ENCODE data around the gene SUSD2. TPM values are rescaled to one million over a fixed set of nuclear protein-coding genes. Genes with fewer than 3 reads are reported as not detected.

SUSD2 gene
- polyA plus RNA-seq, 2 of the 4 experiments (the other 2 are of a cell fraction), result 12.7 to 51.9 TPM

DNA sequence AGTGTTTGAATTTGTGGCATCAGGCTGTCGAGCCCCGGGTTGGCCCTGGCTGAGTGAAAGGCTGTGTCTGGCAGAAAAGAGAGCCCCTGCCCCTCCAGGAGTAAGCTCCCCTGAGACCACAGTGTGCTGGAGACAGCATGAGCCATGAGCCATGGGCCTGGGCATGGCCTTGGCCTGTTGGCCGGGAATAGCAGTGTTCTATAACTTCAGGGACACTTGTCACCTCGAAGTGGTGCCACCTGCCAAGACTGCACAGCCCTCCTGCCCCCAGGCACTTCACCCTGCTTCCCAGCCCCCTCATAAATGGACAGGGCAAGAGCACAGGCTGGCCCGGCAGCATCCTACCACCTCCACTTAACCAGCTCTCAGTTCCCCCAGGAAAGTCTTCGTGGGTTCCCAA, 20.7 kb upstream of the SUSD2 start (continued):
- TF ChIP-seq ESRRA (IDR thresholded peaks at IDR 0.05; ENCODE audit: borderline replicate concordance, low read length) (no peak), PHF8 (IDR thresholded peaks at IDR 0.05; ENCODE audit: borderline replicate concordance, low read depth) (no peak), FOSB (CRISPR knock-in tag; IDR thresholded peaks at IDR 0.05) (no peak)

DNA sequence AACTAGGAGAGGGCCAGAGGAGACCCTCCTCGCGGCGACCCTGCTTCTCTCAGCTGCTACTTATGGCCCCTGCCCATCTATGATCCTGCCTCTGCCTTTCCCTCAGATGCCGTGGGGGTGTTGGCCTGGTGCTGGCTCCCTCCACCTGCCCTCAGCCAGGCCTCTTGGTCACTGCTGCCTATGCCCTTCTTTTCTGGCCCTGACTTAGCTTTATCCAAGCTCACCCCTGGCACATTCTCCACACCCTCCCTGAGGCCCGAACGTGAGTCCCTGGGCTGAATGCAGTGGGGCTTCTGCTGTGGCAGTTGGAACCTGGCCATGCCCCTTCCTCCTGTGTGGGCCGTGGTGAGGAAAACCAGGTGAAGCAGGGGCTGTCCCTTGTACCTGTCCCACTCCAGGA, 19.8 kb upstream of the SUSD2 start:
- peaks cover 11% of the 10 kb centered on the region for H3K4me1 ChIP-seq
- ChIA-PET CTCF (interaction anchor here (0.6 to 5.9 kb wide), 3 partner anchors 14 to 46 kb away, joined by 3 to 41 read pairs (median 3); no protein-coding TSS in a partner anchor), POLR2A (no interaction called here)
- 90% methylated on average over 4 of the region's 7 CpGs for WGBS (ENCODE audit: missing lambda C conversion rate)
- no peak overlapping the region for H3K4me2 ChIP-seq
- FAIRE-seq (no peak), DNase-seq (ENCODE audit: low read depth in 1 of 2, low spot score in 1 of 2) (no peak), ATAC-seq (no peak)
- H3K4me3 ChIP-seq, result no peak overlapping the region
- no peaks in the 10 kb centered on the region for H3K9me3 ChIP-seq
- no peak for TF ChIP-seq EHMT2 (IDR thresholded peaks at IDR 0.05; ENCODE audit: low read depth)
- TF ChIP-seq POLR2A (IDR thresholded peaks at IDR 0.05; ENCODE audit: low read length), result no peak
- no peak for TF ChIP-seq FOSL2 (IDR thresholded peaks at IDR 0.05)
- no peak for TF ChIP-seq FOSL2 (CRISPR knock-in tag; IDR thresholded peaks at IDR 0.05)
- no peak for TF ChIP-seq RNF2 (IDR thresholded peaks at IDR 0.05; ENCODE audit: borderline replicate concordance, low read depth)
- TF ChIP-seq JUN (IDR thresholded peaks at IDR 0.05), result no peak
- no peak for TF ChIP-seq SREBF2 (IDR thresholded peaks at IDR 0.05)
- TF ChIP-seq ZFP36 (IDR thresholded peaks at IDR 0.05; ENCODE audit: borderline replicate concordance, partially characterized antibody), result no peak
- no peak for TF ChIP-seq HOXA7 (CRISPR knock-in tag; IDR thresholded peaks at IDR 0.05)
- no peak for TF ChIP-seq FOSB (CRISPR knock-in tag; IDR thresholded peaks at IDR 0.05)
- TF ChIP-seq BHLHE40 (IDR thresholded peaks at IDR 0.05; ENCODE audit: low read depth, low read length), result no peak
- TF ChIP-seq HOXB13 (CRISPR knock-in tag; IDR thresholded peaks at IDR 0.05; ENCODE audit: low read depth), result no peak
- no peak for TF ChIP-seq RCOR1 (IDR thresholded peaks at IDR 0.05; ENCODE audit: low read depth, low read length)
- no peak for TF ChIP-seq NPAS2 (CRISPR knock-in tag; IDR thresholded peaks at IDR 0.05; ENCODE audit: borderline replicate concordance)
- TF ChIP-seq, protein P1, sequence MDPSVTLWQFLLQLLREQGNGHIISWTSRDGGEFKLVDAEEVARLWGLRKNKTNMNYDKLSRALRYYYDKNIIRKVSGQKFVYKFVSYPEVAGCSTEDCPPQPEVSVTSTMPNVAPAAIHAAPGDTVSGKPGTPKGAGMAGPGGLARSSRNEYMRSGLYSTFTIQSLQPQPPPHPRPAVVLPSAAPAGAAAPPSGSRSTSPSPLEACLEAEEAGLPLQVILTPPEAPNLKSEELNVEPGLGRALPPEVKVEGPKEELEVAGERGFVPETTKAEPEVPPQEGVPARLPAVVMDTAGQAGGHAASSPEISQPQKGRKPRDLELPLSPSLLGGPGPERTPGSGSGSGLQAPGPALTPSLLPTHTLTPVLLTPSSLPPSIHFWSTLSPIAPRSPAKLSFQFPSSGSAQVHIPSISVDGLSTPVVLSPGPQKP (IDR thresholded peaks at IDR 0.05; ENCODE audit: low read depth, low read length), result no peak
- TF ChIP-seq, protein P2, sequence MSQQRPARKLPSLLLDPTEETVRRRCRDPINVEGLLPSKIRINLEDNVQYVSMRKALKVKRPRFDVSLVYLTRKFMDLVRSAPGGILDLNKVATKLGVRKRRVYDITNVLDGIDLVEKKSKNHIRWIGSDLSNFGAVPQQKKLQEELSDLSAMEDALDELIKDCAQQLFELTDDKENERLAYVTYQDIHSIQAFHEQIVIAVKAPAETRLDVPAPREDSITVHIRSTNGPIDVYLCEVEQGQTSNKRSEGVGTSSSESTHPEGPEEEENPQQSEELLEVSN (IDR thresholded peaks at IDR 0.05; ENCODE audit: borderline replicate concordance, low read depth), result no peak
- no peak for TF ChIP-seq TP53 (CRISPR knock-in tag; IDR thresholded peaks at IDR 0.05)
- no peak for TF ChIP-seq RARB (CRISPR knock-in tag; IDR thresholded peaks at IDR 0.05)
- no peak for TF ChIP-seq SMC3 (IDR thresholded peaks at IDR 0.05)
- no peak overlapping the region for H3K27ac ChIP-seq

DNA sequence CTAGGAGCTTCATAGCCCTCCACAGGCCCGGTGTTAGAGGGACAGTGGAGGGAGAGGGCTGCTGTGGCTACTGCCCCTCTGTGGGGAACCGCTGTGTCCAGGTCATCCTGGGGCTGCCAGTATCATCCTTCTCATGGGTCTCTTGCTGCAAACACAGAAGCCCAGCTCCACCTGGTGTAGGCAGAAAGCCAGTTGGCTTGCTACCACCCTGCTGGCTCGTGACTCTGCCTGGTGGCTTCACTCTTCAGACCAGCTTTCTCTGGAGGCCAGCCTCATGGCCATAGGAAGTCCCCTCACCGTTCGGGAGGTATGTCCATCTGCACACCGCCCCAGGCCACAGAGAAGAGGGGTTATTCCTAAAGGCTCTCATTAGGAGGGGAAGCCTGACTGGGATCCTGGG, 19.4 kb upstream of the SUSD2 start:
- 70% methylated on average over 5 of the region's 6 CpGs for WGBS (ENCODE audit: missing lambda C conversion rate)
- CTCF ChIA-PET, result interaction anchor here (0.6 to 5.9 kb wide), 2 partner anchors 14 to 46 kb away, joined by 3 to 41 read pairs; no protein-coding TSS in a partner anchor

More for the DNA sequence above, 19.4 kb upstream of the SUSD2 start:
- no peak overlapping the region for H3K4me3 ChIP-seq
- H3K4me1 ChIP-seq, result peaks cover 11% of the 10 kb centered on the region
- ATAC-seq, result no peak
- no peak overlapping the region for H3K27ac ChIP-seq
- H3K4me2 ChIP-seq, result no peak overlapping the region
- DNase-seq (ENCODE audit: low read depth in 1 of 2, low spot score in 1 of 2), result no peak
- TF ChIP-seq POLR2AphosphoS2 (conservative IDR thresholded peaks at IDR 0.05; ENCODE audit: low read length) (no peak), RCOR1 (IDR thresholded peaks at IDR 0.05; ENCODE audit: low read depth, low read length) (no peak), EP300 (IDR thresholded peaks at IDR 0.05) (no peak), ZSCAN20 (CRISPR knock-in tag; IDR thresholded peaks at IDR 0.05) (no peak)
- TF ChIP-seq, protein P2 (IDR thresholded peaks at IDR 0.05; ENCODE audit: borderline replicate concordance, low read depth), result no peak
- H3K9me3 ChIP-seq, result no peaks in the 10 kb centered on the region
- POLR2A ChIA-PET, result no interaction called here
- FAIRE-seq, result no peak

Data from A549 (cell line).